CD4-positive, alpha-beta T cell (primary cell): Measurements from ENCODE around the gene GTF3C2. TPM values are rescaled to one million over a fixed set of nuclear protein-coding genes. Genes with fewer than 3 reads are reported as not detected.

Source experiments
- ATAC-seq: fragments of 200-7000 bp; cut with Tn5 transposase; one replicate; pipeline ENCODE4 v1.10.0; 2022; ENCODE audit warnings: mild to moderate bottlenecking; ENCODE audit not compliant: poor library complexity
- CTCF ChIA-PET: fragments of 350-600 bp; sonication (Branson Sonifier 250); formaldehyde crosslinking; loops from one replicate; lab custom pipeline; 2021; ENCODE audit warnings: antibody characterized with exemption, inconsistent platforms; lab: Charles Lee
- POLR2A ChIA-PET: fragments of 350-600 bp; sonication (Branson Sonifier 250); formaldehyde crosslinking; loops from one replicate; lab custom pipeline; 2021; ENCODE audit warnings: antibody characterized with exemption, inconsistent platforms; lab: Charles Lee
- DNase-seq, 14 experiments: peaks; one replicate each; pipeline ENCODE4 v3.0.0-alpha.2; 2013 to 2020; ENCODE audit warnings: mixed read lengths in 2 of 14
- H3K27ac ChIP-seq, 2 donors: one replicate each; pipeline versions ENCODE4 v1.5.1 to v1.7.0; 2013; ENCODE audit warnings: low read length in 2 of 2, low read depth in 1 of 2, mild to moderate bottlenecking in 1 of 2
- H3K27me3 ChIP-seq, 2 experiments: 1 replicate in 1 of 2; 2 replicates in 1 of 2; pipeline versions ENCODE4 v1.6.1 to v1.7.0; 2013; ENCODE audit warnings: low read length in 2 of 2, control low read depth in 1 of 2, mild to moderate bottlenecking in 1 of 2, moderate library complexity in 1 of 2; ENCODE audit not compliant: insufficient read depth in 2 of 2, control insufficient read depth in 1 of 2
- H3K36me3 ChIP-seq: one replicate; pipeline ENCODE4 v1.6.1; 2013; ENCODE audit warnings: low read length, control low read depth; ENCODE audit not compliant: insufficient read depth
- H3K4me1 ChIP-seq: one replicate; pipeline ENCODE4 v1.6.1; 2013; ENCODE audit warnings: low read length, control low read depth; ENCODE audit not compliant: insufficient read depth
- H3K4me3 ChIP-seq: one replicate; pipeline ENCODE4 v1.5.1; 2013; ENCODE audit warnings: mild to moderate bottlenecking, low read length, moderate library complexity
- H3K9me3 ChIP-seq, 2 experiments: 1 replicate in 1 of 2; 2 replicates in 1 of 2; pipeline versions ENCODE4 v1.6.1 to v1.7.0; 2013; ENCODE audit warnings: low read length in 2 of 2, mild to moderate bottlenecking in 2 of 2, control low read depth in 1 of 2, moderate library complexity in 1 of 2; ENCODE audit not compliant: control insufficient read depth in 1 of 2, insufficient read depth in 1 of 2
- H3K27ac Mint-ChIP-seq: one replicate; pipeline ENCODE4 v1.8.0; 2020; ENCODE audit warnings: mixed read lengths
- H3K27me3 Mint-ChIP-seq: one replicate; pipeline ENCODE4 v1.8.0; 2021; ENCODE audit warnings: mixed read lengths
- H3K36me3 Mint-ChIP-seq: one replicate; pipeline ENCODE4 v1.8.0; 2021; ENCODE audit warnings: low read depth, mixed read lengths
- H3K4me1 Mint-ChIP-seq: one replicate; pipeline ENCODE4 v1.8.0; 2021; ENCODE audit warnings: low read depth, mixed read lengths
- H3K4me3 Mint-ChIP-seq: one replicate; pipeline ENCODE4 v1.8.0; 2020; ENCODE audit warnings: mild to moderate bottlenecking, mixed read lengths
- H3K9me3 Mint-ChIP-seq: one replicate; pipeline ENCODE4 v1.8.0; 2020; ENCODE audit warnings: mixed read lengths
- CTCF ChIP-seq: fragments of 200-600 bp; IDR thresholded peaks from one replicate; pipeline ENCODE4 v1.8.0; 2022; ENCODE audit warnings: antibody characterized with exemption, mild to moderate bottlenecking
- intact Hi-C, 2 experiments: fragments of 100-400 bp; cut with DNase I in 1 of 2; cut with micrococcal nuclease in 1 of 2; formaldehyde crosslinking; loops; one replicate each; pipeline versions ENCODE4 v1.15.1 to v1.9.0; 2023 to 2025; cut with DNase I, micrococcal nuclease
- total RNA-seq, 174 experiments: library from RNA in 2 of 174; stranded (reverse) in 2 of 174; gene quantifications; one replicate each; pipeline ENCODE4 v1.2.3 and lab custom pipeline; 2021 to 2026

The GTF3C2 gene
- total RNA-seq, 2 experiments from 2014 or later = 54.6 to 56.8 TPM

GRCh38 chr2:27372937-27373336 lies 16.4 kb upstream of the GTF3C2 start:
- H3K9me3 ChIP-seq = no peaks in the 10 kb centered on the region
- Mint-ChIP-seq H3K4me3 (peak overlapping the region; percentile 84), H3K9me3 (no peaks in the 10 kb centered on the region), H3K36me3 (peaks cover 84% of the 10 kb centered on the region), H3K27ac (peak overlapping the region; percentile 83), H3K4me1 (peaks cover 42% of the 10 kb centered on the region), H3K27me3 (no peaks in the 10 kb centered on the region)
- DNase-seq (no peak), ATAC-seq (no peak)
- no peak for TF ChIP-seq CTCF
- no peak overlapping the region for H3K4me3 ChIP-seq
- peaks cover 46% of the 10 kb centered on the region for H3K4me1 ChIP-seq
- ChIA-PET CTCF (interaction anchor here (1.9 kb wide), 1 partner anchor 57 kb away, joined by 8 read pairs; no protein-coding TSS in a partner anchor), POLR2A (interaction anchor here (2.6 to 5.9 kb wide), 2 partner anchors 16 to 56 kb away, joined by 14 to 45 read pairs; partner anchors contain the start of genes GTF3C2 and NRBP1)
- intact Hi-C loops = loop anchor here (5.0 kb wide), 4 partner anchors 54 to 286 kb away; partner anchors contain the start of genes ATRAID (in 1 of the 2), IFT172 (in 1 of the 2), KHK (in 1 of the 2) and NRBP1 (in 1 of the 2)
- H3K36me3 ChIP-seq = peaks cover 62% of the 10 kb centered on the region
- H3K27ac ChIP-seq = no peak overlapping the region
- no peaks in the 10 kb centered on the region for H3K27me3 ChIP-seq

DNA sequence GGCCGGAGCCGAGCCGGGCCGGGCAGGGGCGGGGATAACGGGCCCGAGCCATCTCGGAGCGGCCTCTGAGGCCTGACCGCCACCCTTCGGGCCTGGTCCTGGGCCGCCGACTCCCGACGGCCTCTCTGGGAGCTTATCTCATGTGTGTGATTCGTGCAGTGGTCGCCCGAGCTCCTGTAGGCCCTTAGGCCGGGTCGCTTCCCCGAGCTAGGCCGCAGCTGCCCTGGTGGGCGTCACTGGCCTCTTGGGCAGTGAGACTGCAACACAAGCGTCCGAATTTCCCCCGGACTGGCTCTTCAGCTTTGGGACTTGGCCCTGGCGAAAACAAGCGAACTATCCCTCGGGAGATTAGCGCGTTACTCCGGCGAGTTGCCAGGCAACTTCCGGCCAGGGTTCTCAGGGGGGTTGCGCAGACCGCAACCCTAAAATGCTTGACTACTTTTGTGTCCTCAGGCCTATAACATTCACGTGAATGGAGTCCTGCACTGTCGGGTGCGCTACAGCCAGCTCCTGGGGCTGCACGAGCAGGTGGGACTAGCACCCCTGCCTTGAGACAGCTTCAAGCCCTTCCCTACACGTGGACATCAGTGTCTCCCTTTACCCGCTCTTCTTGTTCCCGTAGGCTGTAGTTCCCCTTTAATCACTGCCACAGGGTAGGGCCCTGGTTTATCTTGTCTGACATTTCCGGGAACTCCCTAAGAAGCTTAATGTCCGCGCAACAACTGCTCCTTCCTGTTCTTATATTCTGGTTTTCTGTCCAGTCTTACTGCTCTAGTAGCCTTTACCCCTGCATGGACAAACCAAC lies 14.5 kb upstream of the GTF3C2 start:
- Histone ChIP-seq H3K9me3 (no peaks in the 10 kb centered on the region), H3K36me3 (peaks cover 63% of the 10 kb centered on the region), H3K4me1 (peaks cover 46% of the 10 kb centered on the region), H3K27ac (peak overlapping the region; percentile 86 to 88), H3K27me3 (no peaks in the 10 kb centered on the region), H3K4me3 (peak overlapping the region; percentile 71)
- ChIA-PET CTCF (interaction anchor here (1.0 to 1.9 kb wide), 3 partner anchors 38 to 59 kb away, joined by 3 to 8 read pairs (median 3); partner anchors contain the start of genes MPV17 and PPM1G), POLR2A (interaction anchor here (0.6 to 5.9 kb wide), 8 partner anchors 9 to 320 kb away, joined by 3 to 45 read pairs (median 10); partner anchors contain the start of genes AGBL5, CCDC121, GPN1 and GTF3C2)
- no peaks in the 10 kb centered on the region for H3K27me3 Mint-ChIP-seq
- peak overlapping the region; percentile 83 for H3K27ac Mint-ChIP-seq
- DNase-seq = peak in 6 of 14 experiments; percentile 14 to 72 (median 40)
- TF ChIP-seq CTCF = no peak
- H3K4me3 Mint-ChIP-seq = peak overlapping the region; percentile 96
- peak; percentile 0 for ATAC-seq
- peaks cover 82% of the 10 kb centered on the region for H3K36me3 Mint-ChIP-seq
- H3K9me3 Mint-ChIP-seq = no peaks in the 10 kb centered on the region
- peaks cover 42% of the 10 kb centered on the region for H3K4me1 Mint-ChIP-seq
- intact Hi-C loops = loop anchor here (1.0 to 5.0 kb wide), 8 partner anchors 9 to 284 kb away; partner anchors contain the start of genes GTF3C2 (in 2 of the 2), PPM1G (in 2 of the 2), ATRAID (in 1 of the 2) and IFT172 (in 1 of the 2)
